GM18526 (cell line): Measurements from ENCODE around the gene TNS1.

Experiments used
- POLR2A ChIP-seq: IDR thresholded peaks from 3 replicates; pipeline ENCODE4 v1.6.1; 2011; ENCODE audit not compliant: insufficient read length; ENCODE audit errors: extremely low read depth

The TNS1 gene

DNA sequence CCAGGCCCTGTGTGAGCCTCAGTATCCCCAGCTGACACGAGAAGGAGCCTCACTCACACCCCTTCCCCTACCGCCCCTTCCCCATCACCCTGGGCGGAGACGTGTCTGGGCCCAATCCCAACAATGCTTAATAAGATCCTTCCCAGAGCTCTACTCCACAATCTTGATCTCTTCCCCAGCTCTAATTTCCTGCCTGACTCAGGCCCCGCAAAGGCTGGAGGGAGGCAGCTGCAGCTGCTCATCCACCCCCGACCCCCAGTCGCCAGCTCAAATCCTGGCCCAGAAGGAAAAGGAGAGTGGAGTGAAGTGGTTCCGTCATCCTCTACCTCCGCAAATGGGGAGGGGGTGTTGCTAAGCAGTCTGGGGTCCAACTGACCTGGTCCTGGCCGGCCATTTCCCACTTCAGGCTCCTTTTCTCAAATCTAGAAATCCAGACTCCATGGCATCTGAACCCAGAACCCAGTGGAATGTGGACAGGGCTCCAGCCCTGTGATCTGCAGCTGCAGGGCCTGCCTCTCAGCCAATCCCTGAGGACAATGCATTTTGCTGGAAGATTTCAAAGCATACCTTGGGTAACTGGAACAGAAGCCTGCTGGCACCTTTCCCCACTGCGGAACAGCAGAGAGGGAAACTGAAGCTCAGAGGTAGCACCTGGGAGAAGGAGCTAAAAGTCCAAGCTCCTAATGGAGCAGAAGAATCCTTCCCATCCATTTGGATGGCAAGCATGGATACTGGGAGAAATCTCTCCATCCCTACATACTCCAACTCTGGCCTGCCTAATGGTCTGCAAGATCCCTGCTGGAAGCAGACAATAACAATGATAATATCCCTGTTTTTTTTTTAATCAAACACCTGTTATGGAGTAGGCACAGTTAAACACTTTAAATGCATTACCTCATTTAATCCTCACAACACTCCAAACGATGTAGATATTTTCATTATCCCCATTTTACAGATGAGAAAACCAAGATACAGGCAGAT is 5.6 kb upstream of the TNS1 start:
- no peak for TF ChIP-seq POLR2A

DNA sequence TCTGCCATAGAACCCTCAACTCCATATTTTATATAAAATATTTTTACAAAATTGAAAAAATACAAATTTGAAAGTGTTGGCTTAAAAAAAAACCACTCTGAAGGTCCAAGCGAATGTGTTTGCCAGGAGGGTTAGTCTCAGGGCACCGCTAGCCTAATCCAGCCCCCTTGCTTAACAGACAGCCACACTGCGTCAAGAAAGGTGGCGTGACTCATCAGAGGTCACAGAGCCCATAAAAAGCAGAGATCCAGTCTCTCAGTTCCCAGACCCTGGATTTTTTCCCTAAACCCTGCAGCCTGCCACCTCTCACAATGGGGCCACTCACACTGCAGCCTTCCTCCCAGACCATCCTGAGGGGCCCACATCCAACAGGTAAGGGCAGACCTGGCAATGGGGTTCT is 3.9 kb upstream of the TNS1 start:
- no peak for TF ChIP-seq POLR2A

DNA sequence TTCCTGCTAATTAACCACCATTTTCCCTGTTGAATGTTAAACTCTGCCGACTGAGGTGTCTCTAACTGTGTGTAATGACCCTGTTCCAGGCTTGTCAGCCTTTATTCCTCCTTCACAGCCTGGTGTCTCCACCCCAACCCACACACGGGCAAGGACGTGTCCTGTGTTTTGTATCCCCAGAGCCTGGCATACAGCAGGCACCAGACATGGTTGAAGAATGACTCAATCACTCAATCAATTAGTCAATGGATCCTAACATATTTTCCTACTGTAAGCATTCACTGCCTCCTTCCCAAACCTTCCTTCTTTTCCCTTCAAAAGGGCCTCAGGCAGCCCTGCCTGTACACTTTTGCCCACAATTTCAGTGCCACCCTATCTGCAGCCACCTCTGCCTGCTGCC is 2.7 kb upstream of the TNS1 start:
- no peak for TF ChIP-seq POLR2A

DNA sequence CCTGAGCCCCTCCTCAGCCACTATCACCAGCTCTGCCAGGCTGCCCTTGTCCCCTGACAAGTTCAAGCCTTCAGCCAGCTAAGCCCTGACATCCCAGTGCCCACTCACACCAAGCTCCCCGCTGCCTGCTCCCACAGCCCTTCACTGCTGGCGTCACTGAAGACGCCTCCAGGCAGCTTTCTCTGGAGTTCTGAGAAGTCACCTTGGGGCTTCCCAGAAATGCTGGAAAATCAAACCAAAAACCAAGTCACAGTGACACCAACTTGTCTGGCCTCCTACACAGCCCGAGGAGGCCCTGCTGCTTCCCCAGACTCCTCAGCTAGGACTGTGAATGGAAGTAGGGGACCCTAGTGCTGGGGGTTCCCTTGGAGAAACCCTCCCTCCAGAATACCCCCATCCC is 2.2 kb upstream of the TNS1 start:
- no peak for TF ChIP-seq POLR2A

DNA sequence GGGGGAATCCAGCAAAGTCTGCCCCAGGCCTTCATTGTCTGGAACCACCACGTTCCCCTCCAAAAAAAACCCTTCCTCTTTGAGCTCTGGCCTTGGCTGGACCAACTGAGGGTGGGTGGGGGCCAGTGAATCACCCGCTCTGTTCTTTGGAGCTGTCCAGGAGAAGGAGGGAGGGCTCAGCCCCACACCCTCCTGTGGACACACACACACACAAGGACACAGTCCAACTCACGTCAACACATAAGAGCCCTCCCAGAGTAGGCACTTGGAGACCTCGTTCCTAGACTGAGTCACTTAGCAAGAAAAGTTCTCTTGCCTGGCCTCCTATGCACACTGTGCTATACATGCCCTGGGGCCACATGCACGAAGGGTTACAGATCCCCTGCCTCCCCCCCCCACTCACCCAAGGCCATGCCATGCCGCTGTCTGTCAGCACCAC is 1.2 kb upstream of the TNS1 start:
- TF ChIP-seq POLR2A: no peak

DNA sequence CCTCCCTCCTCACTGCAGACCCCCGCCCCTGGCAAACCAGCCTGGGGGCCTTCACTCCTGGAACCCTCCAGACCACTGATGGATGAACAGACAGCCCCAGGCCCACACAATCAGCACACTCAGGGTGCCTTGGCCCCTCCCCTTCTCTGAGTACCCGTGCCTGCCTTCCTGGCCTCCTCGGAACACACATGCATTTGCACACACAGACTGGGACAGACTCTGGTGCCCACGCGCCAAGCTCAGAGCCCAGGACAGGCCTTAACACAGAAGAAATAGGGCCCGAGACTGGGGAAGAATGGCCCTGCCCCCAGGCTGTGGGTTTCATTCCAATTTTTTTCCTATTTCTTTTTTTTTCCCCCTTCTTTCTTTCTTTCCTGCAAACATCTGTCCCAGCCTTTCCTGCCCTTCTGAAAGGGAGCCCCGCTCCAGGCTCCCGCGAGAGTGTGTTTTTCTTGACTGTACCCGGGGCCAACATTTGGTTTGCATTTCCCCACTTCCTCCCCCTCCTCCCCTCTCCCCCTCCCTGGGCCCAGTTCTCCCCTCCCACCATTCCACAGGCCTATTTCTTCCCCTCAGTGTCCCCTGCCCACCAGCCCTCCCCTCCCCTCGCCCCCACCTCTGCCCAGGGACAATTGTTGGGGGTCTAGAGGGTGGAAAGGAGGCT is 618 bp upstream of the TNS1 start:
- no peak for TF ChIP-seq POLR2A

DNA sequence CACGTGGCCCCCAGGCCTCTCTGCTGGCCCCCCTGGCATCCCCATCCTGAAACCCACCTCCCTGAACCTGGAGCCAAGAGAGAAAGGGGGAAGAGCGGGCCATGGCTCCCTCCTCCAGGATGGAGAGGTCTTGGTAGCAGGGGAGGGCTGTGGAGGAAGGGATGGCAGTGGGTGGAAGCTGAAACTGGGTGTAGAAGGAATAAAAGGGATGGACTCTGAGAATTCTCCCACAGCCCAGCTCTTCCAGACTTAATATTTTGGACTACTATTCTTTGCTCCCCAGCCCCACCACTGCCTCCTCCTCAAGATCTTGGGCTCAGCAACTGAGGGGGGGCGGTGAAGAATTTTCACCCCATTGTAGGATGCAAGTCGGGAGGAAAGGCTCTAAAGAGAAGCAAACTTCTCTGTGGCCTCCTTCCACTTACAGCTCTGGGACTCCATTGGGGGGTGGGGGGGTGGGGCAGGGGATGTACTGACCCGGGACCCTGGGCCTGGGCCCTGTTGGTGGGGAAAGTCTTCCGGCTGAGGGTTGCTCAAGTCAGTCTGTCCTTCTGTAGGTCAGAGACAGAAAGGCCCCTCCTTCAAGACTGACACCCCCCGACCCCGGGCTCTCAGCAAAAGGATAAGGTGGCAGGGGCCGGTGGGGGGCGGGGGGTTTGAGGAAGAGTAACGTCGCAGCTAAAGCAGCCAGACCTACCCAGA is 501 bp downstream of the TNS1 start:
- TF ChIP-seq POLR2A: no peak

DNA sequence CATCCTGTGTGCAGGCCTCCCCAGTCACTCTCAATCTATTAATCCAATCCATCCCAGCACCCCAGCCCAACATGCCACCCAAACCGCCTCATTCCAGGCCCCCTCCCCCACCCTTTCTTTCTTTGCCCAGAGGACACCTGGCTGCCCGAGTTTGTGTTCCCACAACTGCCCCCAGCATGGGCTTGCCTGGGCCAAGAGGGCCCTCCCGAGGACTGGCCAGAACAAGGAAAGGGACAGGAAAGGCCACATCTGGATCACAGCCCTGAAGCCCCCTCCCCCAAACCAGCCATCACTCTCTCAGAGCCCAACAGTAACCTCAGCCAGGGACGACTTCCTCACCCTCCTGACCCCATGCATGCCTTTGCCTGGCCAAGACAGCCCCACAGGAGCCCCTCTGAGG is 1.2 kb downstream of the TNS1 start:
- no peak for TF ChIP-seq POLR2A

DNA sequence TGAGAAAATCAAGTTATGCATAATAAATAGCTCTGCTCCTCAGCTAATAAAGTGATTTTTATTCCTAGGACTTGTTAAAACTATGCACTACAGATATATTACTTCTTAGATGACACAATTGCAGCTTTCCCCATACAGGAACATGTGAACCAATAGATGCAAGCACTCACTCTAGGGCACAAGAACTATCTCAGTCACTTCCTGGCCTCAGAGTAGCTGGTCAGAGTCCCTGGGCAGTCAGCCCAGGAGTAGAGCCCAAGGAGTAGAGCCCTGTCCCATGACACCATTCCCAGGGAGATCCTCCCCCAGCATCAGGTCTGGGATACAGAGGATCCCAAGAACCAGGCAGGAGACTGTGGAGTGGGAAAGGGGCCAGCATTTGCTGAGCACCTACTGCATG is 2.7 kb downstream of the TNS1 start:
- TF ChIP-seq POLR2A: no peak

DNA sequence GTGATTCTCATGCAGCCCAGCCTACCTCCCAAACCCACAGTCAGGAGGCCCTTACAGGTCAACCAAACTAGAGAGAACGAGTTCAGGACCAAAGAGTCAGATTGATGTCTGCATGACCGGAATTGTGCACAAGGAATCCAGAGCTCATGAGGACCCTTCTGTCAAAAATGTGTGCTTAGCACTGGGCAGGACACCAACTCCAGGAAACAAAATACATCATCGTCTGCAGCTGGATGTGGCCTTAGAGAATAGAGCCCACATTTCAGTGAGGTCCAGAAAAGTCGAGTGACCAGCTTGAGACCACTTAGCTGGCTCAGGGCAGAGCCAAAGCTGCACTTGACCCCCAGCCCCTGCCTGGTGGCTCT is 3.2 kb downstream of the TNS1 start:
- no peak for TF ChIP-seq POLR2A

DNA sequence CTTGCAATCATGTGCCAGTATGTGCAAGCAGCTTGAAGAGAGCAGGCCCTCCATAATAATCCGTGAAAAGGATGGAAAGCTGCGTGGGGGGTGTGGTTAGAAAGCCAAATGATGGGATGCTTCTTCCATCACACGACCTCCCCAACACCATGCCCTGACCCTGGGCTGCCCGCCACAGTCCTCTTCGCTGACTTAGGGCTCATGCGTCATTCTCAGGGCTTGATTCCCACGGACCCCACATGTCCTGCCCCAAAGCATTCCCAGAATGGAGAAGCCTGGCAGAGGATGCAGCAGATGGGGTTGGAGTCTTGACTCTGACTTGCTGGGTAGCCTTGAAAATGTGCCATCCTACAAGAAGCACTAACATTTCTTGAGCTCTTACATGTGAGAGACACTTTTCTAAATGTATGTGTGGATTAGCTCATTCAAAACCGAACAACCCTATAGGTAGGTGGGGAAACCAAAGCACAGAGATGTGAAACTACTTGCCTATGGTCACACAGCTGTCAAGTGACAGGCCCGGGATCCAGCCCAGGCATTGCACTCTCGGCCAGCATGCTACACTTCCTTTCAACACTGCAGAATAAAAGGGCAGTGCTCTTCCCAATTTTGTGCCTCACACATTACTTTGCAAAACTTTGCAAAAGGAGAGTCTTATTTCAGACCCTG is 3.7 kb downstream of the TNS1 start:
- TF ChIP-seq POLR2A: no peak

DNA sequence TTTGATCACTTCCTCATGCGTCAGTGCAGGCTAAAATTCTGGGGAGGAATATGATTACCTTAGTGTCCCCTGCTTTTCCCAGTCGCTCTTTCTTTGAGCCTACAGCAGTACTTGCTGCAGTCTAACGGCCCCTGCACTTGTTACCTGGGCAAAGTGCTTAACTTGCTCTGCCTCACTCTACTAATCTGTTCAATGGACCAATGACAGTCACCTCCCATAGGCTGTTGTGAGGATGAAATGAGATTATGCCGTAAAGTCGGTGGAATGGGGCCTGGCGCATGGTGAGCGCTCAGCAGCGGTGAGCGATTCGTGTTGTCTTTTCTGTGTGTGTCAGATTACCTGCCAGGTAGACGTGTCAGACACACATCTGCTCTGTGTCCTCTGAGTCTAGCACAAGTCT is 5.3 kb downstream of the TNS1 start:
- TF ChIP-seq POLR2A: no peak

DNA sequence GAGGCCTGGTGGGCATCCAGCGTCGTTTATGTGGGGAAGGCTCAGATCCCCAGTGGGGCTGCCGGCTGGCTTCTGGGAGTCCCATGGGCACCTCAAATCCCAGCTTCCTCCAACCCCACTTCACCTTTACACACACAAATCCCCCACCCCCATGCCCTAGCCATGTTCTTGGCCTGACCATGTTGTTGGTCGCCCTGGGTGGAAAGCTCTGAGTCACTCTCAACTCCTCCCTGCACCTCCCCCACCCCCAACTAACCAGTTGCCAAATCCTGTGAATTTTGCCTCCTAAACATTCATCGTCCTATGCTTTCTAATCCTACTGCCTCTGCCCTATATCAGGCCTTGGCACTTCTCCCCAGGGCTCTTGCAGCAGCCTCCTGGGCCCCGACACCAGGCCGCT is 6.4 kb downstream of the TNS1 start:
- TF ChIP-seq POLR2A: no peak

DNA sequence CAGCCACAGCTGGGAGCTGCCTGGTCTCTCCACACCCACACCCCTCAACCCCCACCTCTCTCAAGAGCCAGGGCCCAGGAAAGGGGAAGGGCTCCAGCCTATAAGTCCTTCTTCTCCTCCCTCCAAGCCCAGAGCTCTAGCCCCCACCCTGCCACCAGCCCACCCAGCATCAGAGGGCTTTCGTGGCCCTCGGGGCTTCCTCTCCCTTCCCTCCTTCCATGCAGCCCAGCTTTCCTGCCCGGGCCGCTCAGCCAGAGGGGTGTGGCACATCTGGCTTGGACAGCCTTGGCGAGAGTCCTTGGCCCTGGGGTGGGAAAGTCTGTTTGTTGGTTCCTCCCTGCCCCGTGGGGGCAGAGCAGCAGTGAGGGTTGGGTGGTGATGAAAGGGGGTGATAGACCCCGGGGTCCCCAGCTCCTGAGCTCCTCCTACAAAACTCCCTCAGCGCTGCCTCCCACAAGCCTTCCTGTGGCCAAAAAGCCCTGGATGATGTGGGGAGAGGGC is 7.0 kb downstream of the TNS1 start:
- no peak for TF ChIP-seq POLR2A

DNA sequence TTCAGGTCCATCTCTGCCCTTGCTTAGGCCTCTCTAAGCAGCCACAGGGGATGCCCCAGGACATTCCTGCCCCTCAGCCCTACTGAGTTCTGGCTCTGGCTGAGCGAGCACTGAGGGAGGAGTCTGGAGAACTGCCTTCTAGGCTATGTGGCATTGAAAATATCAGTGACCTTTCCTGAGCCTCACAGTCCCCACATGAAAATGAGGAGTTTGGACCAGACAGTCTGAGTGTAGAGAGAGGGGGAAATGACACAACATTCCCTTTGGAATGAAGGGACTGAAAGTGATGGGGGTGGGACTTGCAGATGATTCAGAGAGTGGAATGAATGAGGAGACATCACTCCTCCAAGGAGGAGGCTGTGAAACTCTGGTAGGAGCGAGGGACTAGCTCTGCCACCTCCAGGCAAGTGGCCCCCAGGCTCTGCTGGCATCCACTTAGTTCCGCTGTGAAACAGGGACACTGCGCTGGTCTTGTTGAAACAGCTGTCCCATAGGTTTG is 8.0 kb downstream of the TNS1 start:
- no peak for TF ChIP-seq POLR2A
